C4-2B (cell line): ENCODE data around the gene HAGHL.

Experiments
- H3K27ac ChIP-seq: fragments of 450-650 bp; 2 replicates; pipeline ENCODE4 v1.5.1; 2017
- CTCF ChIP-seq: fragments of 450-650 bp; conservative IDR thresholded peaks from 2 replicates; pipeline ENCODE4 v1.5.1; 2017; ENCODE audit warnings: mild to moderate bottlenecking
- ZFX ChIP-seq: fragments of 450-650 bp; IDR thresholded peaks from 2 replicates; pipeline ENCODE4 v1.6.1; 2017

HAGHL gene

DNA sequence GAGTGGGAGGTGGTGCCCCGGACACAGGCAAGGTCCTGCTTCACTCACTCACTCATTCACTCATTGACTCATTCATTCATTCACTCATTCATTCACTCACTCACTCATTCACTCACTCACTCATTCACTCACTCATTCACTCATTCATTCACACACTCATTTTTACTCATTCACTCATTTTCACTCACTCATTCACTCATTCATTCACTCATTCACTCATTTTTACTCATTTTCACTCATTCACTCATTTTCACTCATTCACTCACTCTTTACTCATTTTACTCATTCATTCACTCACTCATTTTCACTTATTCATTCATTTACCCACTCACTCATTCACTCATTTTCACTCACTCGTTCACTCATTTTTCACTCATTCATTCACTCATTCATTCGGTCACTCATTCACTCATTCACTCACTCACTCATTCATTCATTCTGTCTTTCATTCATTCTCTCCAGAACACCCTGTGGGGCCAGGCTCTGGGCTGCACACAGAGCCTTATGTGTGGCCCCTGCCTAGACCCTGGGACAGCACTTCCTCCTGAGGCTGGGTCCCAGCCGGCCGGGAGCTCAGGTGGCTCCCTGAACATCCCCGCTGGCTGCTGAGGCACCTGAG, 52.1 kb downstream of the HAGHL start:
- TF ChIP-seq ZFX, result no peak
- TF ChIP-seq CTCF, result no peak
- H3K27ac ChIP-seq, result no peak overlapping the region
